CD14-positive monocyte (primary cell): Measurements from ENCODE around the gene SETBP1. TPM values are rescaled to one million over a fixed set of nuclear protein-coding genes. Genes with fewer than 3 reads are reported as not detected.

Experiments used
- DNase-seq, 3 donors: peaks; one replicate each; pipeline ENCODE4 v3.0.0-alpha.2; 2011 to 2022
- H2AFZ ChIP-seq: 2 replicates; pipeline ENCODE4 v1.6.0; 2012; ENCODE audit warnings: mild to moderate bottlenecking, low read depth, low read length, inconsistent platforms; ENCODE audit not compliant: insufficient read depth, poor library complexity, severe bottlenecking
- H3K27ac ChIP-seq, 2 donors: 1 replicate in 1 of 2; 2 replicates in 1 of 2; pipeline ENCODE4 v1.5.1; 2012 to 2013; ENCODE audit warnings: low read length in 2 of 2, control low read depth in 1 of 2, inconsistent platforms in 1 of 2, low read depth in 1 of 2, mild to moderate bottlenecking in 1 of 2
- H3K27me3 ChIP-seq, 2 donors: one replicate each; pipeline versions ENCODE4 v1.6.0 to v1.6.1; 2011 to 2013; ENCODE audit warnings: low read length in 2 of 2; ENCODE audit not compliant: control insufficient read depth in 2 of 2, insufficient read depth in 2 of 2
- H3K36me3 ChIP-seq, 2 donors: replicated peaks in 1 of 2; 1 replicate in 1 of 2; 2 replicates in 1 of 2; pipeline versions ENCODE4 v1.5.1 to v1.6.1; 2012 to 2013; ENCODE audit warnings: low read length in 2 of 2, control low read depth in 1 of 2, inconsistent platforms in 1 of 2, mild to moderate bottlenecking in 1 of 2; ENCODE audit not compliant: insufficient read depth in 2 of 2, control insufficient read depth in 1 of 2
- H3K4me1 ChIP-seq, 2 donors: 1 replicate in 1 of 2; 2 replicates in 1 of 2; pipeline versions ENCODE4 v1.5.1 to v1.6.1; 2012 to 2013; ENCODE audit warnings: low read length in 2 of 2, control low read depth in 1 of 2, inconsistent platforms in 1 of 2, mild to moderate bottlenecking in 1 of 2, moderate library complexity in 1 of 2; ENCODE audit not compliant: insufficient read depth in 2 of 2, control insufficient read depth in 1 of 2
- H3K4me2 ChIP-seq: replicated peaks from 2 replicates; pipeline ENCODE3; 2012; ENCODE audit warnings: low read length, moderate library complexity, mild to moderate bottlenecking; ENCODE audit not compliant: poor library complexity, severe bottlenecking; ENCODE audit errors: extremely low read depth
- H3K4me3 ChIP-seq, 3 experiments: fragments of 200-600 bp in 1 of 3; sonication (generic) in 1 of 3; replicated peaks in 1 of 3; 1 replicate in 2 of 3; 2 replicates in 1 of 3; pipeline ENCODE4 v1.5.1; 2011 to 2013; ENCODE audit warnings: low read length in 3 of 3, mild to moderate bottlenecking in 3 of 3, control low read depth in 2 of 3, low read depth in 2 of 3, inconsistent platforms in 1 of 3, moderate library complexity in 1 of 3
- H3K79me2 ChIP-seq: 2 replicates; pipeline ENCODE4 v1.6.0; 2012; ENCODE audit warnings: mild to moderate bottlenecking, control low read depth, inconsistent platforms, low read length, moderate library complexity; ENCODE audit not compliant: insufficient read depth
- H3K9ac ChIP-seq: 2 replicates; pipeline ENCODE4 v1.6.0; 2017; ENCODE audit warnings: low read length, mild to moderate bottlenecking; ENCODE audit not compliant: insufficient read depth, poor library complexity, severe bottlenecking
- H3K9me3 ChIP-seq, 2 donors: replicated peaks in 1 of 2; 1 replicate in 1 of 2; 2 replicates in 1 of 2; pipeline versions ENCODE4 v1.5.1 to v1.6.1; 2012 to 2013; ENCODE audit warnings: low read length in 2 of 2, control low read depth in 1 of 2; ENCODE audit not compliant: control insufficient read depth in 1 of 2, insufficient read depth in 1 of 2
- H4K20me1 ChIP-seq: 2 replicates; pipeline ENCODE4 v1.6.0; 2012; ENCODE audit warnings: mild to moderate bottlenecking, low read length, control low read depth, moderate library complexity; ENCODE audit not compliant: insufficient read depth
- H3K27ac Mint-ChIP-seq, 7 donors: one replicate each; pipeline ENCODE4 v1.8.0; 2020; ENCODE audit warnings: mild to moderate bottlenecking in 7 of 7, mixed read lengths in 7 of 7, moderate library complexity in 6 of 7, inconsistent platforms in 2 of 7
- H3K27me3 Mint-ChIP-seq, 3 donors: one replicate each; pipeline ENCODE4 v1.8.0; 2021 to 2022; ENCODE audit warnings: low read depth in 3 of 3, mild to moderate bottlenecking in 3 of 3, mixed read lengths in 3 of 3, moderate library complexity in 3 of 3, inconsistent platforms in 1 of 3
- H3K36me3 Mint-ChIP-seq, 2 donors: one replicate each; pipeline ENCODE4 v1.8.0; 2020; ENCODE audit warnings: mixed read lengths in 2 of 2, inconsistent platforms in 1 of 2, mild to moderate bottlenecking in 1 of 2
- H3K4me1 Mint-ChIP-seq: one replicate; pipeline ENCODE4 v1.8.0; 2020; ENCODE audit warnings: mild to moderate bottlenecking, mixed read lengths
- H3K4me3 Mint-ChIP-seq, 2 donors: one replicate each; pipeline ENCODE4 v1.8.0; 2020; ENCODE audit warnings: mild to moderate bottlenecking in 2 of 2, mixed read lengths in 2 of 2, moderate library complexity in 1 of 2
- H3K9me3 Mint-ChIP-seq, 7 donors: one replicate each; pipeline ENCODE4 v1.8.0; 2020 to 2022; ENCODE audit warnings: mixed read lengths in 7 of 7, mild to moderate bottlenecking in 6 of 7, moderate library complexity in 6 of 7, inconsistent platforms in 2 of 7
- CTCF ChIP-seq: fragments of 200-600 bp; IDR thresholded peaks from one replicate; pipeline ENCODE4 v1.8.0; 2022; ENCODE audit warnings: antibody characterized with exemption, mild to moderate bottlenecking
- WGBS: methylation state at CpG from one replicate; pipeline ENCODE4 v1.1.5; 2013; ENCODE audit warnings: missing lambda C conversion rate; ENCODE audit not compliant: insufficient coverage; 5-methylcytosine and 5-hydroxymethylcytosine counted together
- intact Hi-C, 2 donors: fragments of 100-400 bp; cut with micrococcal nuclease; formaldehyde crosslinking; loops; one replicate each; pipeline versions ENCODE4 v1.15.0 to v1.15.1; 2023
- polyA plus RNA-seq, 3 donors: library from polyadenylated mRNA; depleted of rRNA in 1 of 3; unstranded in 2 of 3; stranded (reverse) in 1 of 3; fragments of 300-500 nt in 2 of 3; fragments of >200 nt in 1 of 3; fragmentation: Illumina TruSeq in 2 of 3; gene quantifications; 1 replicate in 2 of 3; 2 replicates in 1 of 3; pipeline ENCODE4 v1.2.3, GENCODE V29; 2012 to 2021

Gene SETBP1
- polyA plus RNA-seq, 3 donors = 0.01 to 1.2 TPM; not detected in 1

- Mint-ChIP-seq H3K27me3 (peaks cover 0 to 4% (median 0%) of the 10 kb centered on the region in 3 donors), H3K9me3 (peaks cover 0 to 2% (median 0%) of the 10 kb centered on the region in 7 donors), H3K36me3 (no peaks in the 10 kb centered on the region), H3K4me1 (peaks cover 5% of the 10 kb centered on the region), H3K4me3 (no peak overlapping the region), H3K27ac (no peak overlapping the region)
- Histone ChIP-seq H3K9me3 (no peaks in the 10 kb centered on the region), H3K36me3 (no peaks in the 10 kb centered on the region), H4K20me1 (no peaks in the 10 kb centered on the region), H3K27ac (no peak overlapping the region), H3K9ac (no peak overlapping the region), H3K79me2 (no peaks in the 10 kb centered on the region), H3K4me2 (no peak overlapping the region), H3K4me3 (no peak overlapping the region), H2AFZ (no peak overlapping the region), H3K4me1 (no peaks in the 10 kb centered on the region), H3K27me3 (no peaks in the 10 kb centered on the region)
- TF ChIP-seq CTCF = no peak
- DNase-seq = no peak
- WGBS = no CpG with 5 or more reads among the region's 1 CpG
- intact Hi-C loops = no loop called here
Observed at GRCh38 chr18:44638811-44639210, 41.9 kb upstream of the SETBP1 start.

GRCh38 chr18:44643004-44643403, 37.7 kb upstream of the SETBP1 start:
- WGBS = 93% methylated on average over 3 of the region's 3 CpGs
- Histone ChIP-seq H3K4me3 (no peak overlapping the region), H3K36me3 (no peaks in the 10 kb centered on the region), H3K9ac (no peak overlapping the region), H3K27me3 (no peaks in the 10 kb centered on the region), H2AFZ (no peak overlapping the region), H3K4me2 (no peak overlapping the region), H4K20me1 (no peaks in the 10 kb centered on the region), H3K79me2 (no peaks in the 10 kb centered on the region), H3K27ac (no peak overlapping the region), H3K4me1 (no peaks in the 10 kb centered on the region), H3K9me3 (no peaks in the 10 kb centered on the region)
- Mint-ChIP-seq H3K27me3 (peaks cover 0 to 4% (median 2%) of the 10 kb centered on the region in 3 donors), H3K4me1 (no peaks in the 10 kb centered on the region), H3K4me3 (no peak overlapping the region), H3K36me3 (no peaks in the 10 kb centered on the region), H3K9me3 (peaks cover 0 to 2% (median 0%) of the 10 kb centered on the region in 7 donors), H3K27ac (no peak overlapping the region)
- TF ChIP-seq CTCF = no peak
- intact Hi-C loops = no loop called here
- DNase-seq = no peak
